K562 (cell line): Measurements from ENCODE around the gene STX2. TPM values are rescaled to one million over a fixed set of nuclear protein-coding genes. Genes with fewer than 3 reads are reported as not detected.

Experiments used
- ASH1L ChIP-seq: fragments of 450-650 bp; IDR thresholded peaks from 2 replicates; pipeline ENCODE4 v1.6.1; 2018; ENCODE audit warnings: borderline replicate concordance, mild to moderate bottlenecking, low read depth; ENCODE audit not compliant: partially characterized antibody
- ATF3 ChIP-seq, 2 experiments: fragments of 450-650 bp in 1 of 2; sonication (generic) in 1 of 2; formaldehyde crosslinking in 1 of 2; IDR thresholded peaks in 1 of 2; conservative IDR thresholded peaks in 1 of 2; 2 replicates each; pipeline versions ENCODE4 v1.6.1 to v1.8.1; 2016 to 2023; ENCODE audit warnings: mild to moderate bottlenecking in 2 of 2, moderate library complexity in 2 of 2, inconsistent platforms in 1 of 2, missing genetic modification reagents in 1 of 2
- CHD2 ChIP-seq: IDR thresholded peaks from 2 replicates; pipeline ENCODE4 v1.6.1; 2011; ENCODE audit warnings: low read depth, low read length
- EGR1 ChIP-seq: fragments of 450-650 bp; conservative IDR thresholded peaks from 2 replicates; pipeline ENCODE4 v1.6.1; 2017; ENCODE audit warnings: mild to moderate bottlenecking
- EP400 ChIP-seq: fragments of 450-650 bp; IDR thresholded peaks from 2 replicates; pipeline ENCODE4 v1.6.1; 2017; ENCODE audit warnings: antibody characterized with exemption, mild to moderate bottlenecking, moderate library complexity
- ETV5 ChIP-seq: sonication (generic); formaldehyde crosslinking; IDR thresholded peaks from 2 replicates; pipeline ENCODE4 v1.4.0; 2020; ENCODE audit warnings: low read depth, mild to moderate bottlenecking, missing genetic modification reagents
- FOSL1 ChIP-seq: fragments of 200-800 bp; sonication (Bioruptor generic); conservative IDR thresholded peaks from 2 replicates; pipeline ENCODE4 v1.6.1; 2016; ENCODE audit warnings: missing genetic modification characterization, missing compliant biosample characterization
- HINFP ChIP-seq: fragments of 450-650 bp; conservative IDR thresholded peaks from 2 replicates; pipeline ENCODE4 v1.6.1; 2016; ENCODE audit warnings: missing genetic modification characterization, low read depth, mild to moderate bottlenecking, control low read depth, missing compliant biosample characterization
- MCM5 ChIP-seq: fragments of 450-650 bp; IDR thresholded peaks from 2 replicates; pipeline ENCODE4 v1.6.1; 2016; ENCODE audit warnings: low read depth
- MXD1 ChIP-seq: fragments of 250-450 bp; sonication (Bioruptor Pico); IDR thresholded peaks from 2 replicates; pipeline ENCODE4 v1.8.0; 2021; ENCODE audit warnings: borderline replicate concordance, mild to moderate bottlenecking, moderate library complexity; ENCODE audit not compliant: poor library complexity, severe bottlenecking
- NCOA2 ChIP-seq, 2 experiments: fragments of 450-650 bp; IDR thresholded peaks; 2 replicates each; pipeline ENCODE4 v1.6.1; 2018; ENCODE audit warnings: mild to moderate bottlenecking in 2 of 2, moderate library complexity in 1 of 2; ENCODE audit not compliant: partially characterized antibody in 2 of 2
- NFRKB ChIP-seq: fragments of 450-650 bp; IDR thresholded peaks from 2 replicates; pipeline ENCODE4 v1.6.1; 2016; ENCODE audit warnings: low read depth
- NKRF ChIP-seq: fragments of 450-650 bp; IDR thresholded peaks from 2 replicates; pipeline ENCODE4 v1.6.1; 2016; ENCODE audit warnings: borderline replicate concordance
- PREB ChIP-seq: sonication (generic); formaldehyde crosslinking; IDR thresholded peaks from 2 replicates; pipeline ENCODE4 v1.8.1; 2023; ENCODE audit warnings: mild to moderate bottlenecking, missing genetic modification reagents
- RUNX1 ChIP-seq: sonication (generic); IDR thresholded peaks from 2 replicates; pipeline ENCODE4 v1.6.1; 2016; ENCODE audit warnings: antibody characterized with exemption, low read depth
- SMAD2 ChIP-seq: fragments of 150-350 bp; IDR thresholded peaks from 2 replicates; pipeline ENCODE4 v1.6.1; 2014; ENCODE audit warnings: low read depth, mild to moderate bottlenecking, low read length
- ZFP36 ChIP-seq: fragments of 150-350 bp; IDR thresholded peaks from 2 replicates; pipeline ENCODE4 v1.6.1; 2018; ENCODE audit warnings: low read length, low read depth; ENCODE audit not compliant: partially characterized antibody
- ZNF143 ChIP-seq: sonication (generic); formaldehyde crosslinking; IDR thresholded peaks from 2 replicates; pipeline ENCODE4 v1.9.0; 2022; ENCODE audit warnings: mild to moderate bottlenecking, missing genetic modification reagents
- ZNF274 ChIP-seq: IDR thresholded peaks from 2 replicates; pipeline ENCODE4 v1.6.1; 2011; ENCODE audit warnings: low read depth, mild to moderate bottlenecking, low read length, moderate library complexity, borderline replicate concordance
- ZNF445 ChIP-seq: fragments of 250-450 bp; sonication (Bioruptor Pico); IDR thresholded peaks from 2 replicates; pipeline ENCODE4 v1.4.0; 2020; ENCODE audit warnings: low read depth, mild to moderate bottlenecking, moderate library complexity
- ZNF780A ChIP-seq: fragments of 250-450 bp; sonication (Bioruptor Pico); IDR thresholded peaks from 2 replicates; pipeline ENCODE4 v1.5.0; 2021; ENCODE audit warnings: mild to moderate bottlenecking
- polyA plus RNA-seq, 8 experiments: library from polyadenylated mRNA; depleted of rRNA in 4 of 8; stranded (reverse) in 5 of 8; unstranded in 3 of 8; fragments of >200 nt; fragmentation: Nextera tagmentation in 2 of 8; fragmentation: Illumina TruSeq in 1 of 8; extraction: Ambion mirVana in 2 of 8; extraction: Trizol in 1 of 8; gene quantifications; 2 replicates each; pipeline versions ENCODE4 v1.2.1 to v1.2.3, GENCODE V29; 2011 to 2014; ENCODE audit warnings: inconsistent platforms in 1 of 8, missing spikeins in 1 of 8
- total RNA-seq, 7 experiments: library from RNA; depleted of rRNA in 6 of 7; stranded (reverse); fragments of >200 nt in 6 of 7; fragmentation: Illumina TruSeq in 2 of 7; extraction: Trizol in 2 of 7; gene quantifications; 2 replicates each; pipeline versions ENCODE4 v1.2.1 to v1.2.3, GENCODE V29; 2011 to 2021; ENCODE audit warnings: low replicate concordance in 1 of 7

Gene STX2
- total and polyA plus RNA-seq, 9 of the 15 experiments (the other 6 are each of a cell fraction or from before 2014, with no cell fraction given) = 22.2 to 54.6 (median 30.8) TPM

- TF ChIP-seq MXD1 (CRISPR knock-in tag) (no peak), ZNF445 (CRISPR knock-in tag) (no peak), ETV5 (CRISPR knock-in tag) (no peak), RUNX1 (no peak), ZNF274 (no peak), SMAD2 (no peak), ZNF143 (CRISPR knock-in tag) (no peak), CHD2 (0 out of 2 replicates have a peak, but pooled peaks have one; percentile 12), FOSL1 (tag) (no peak), MCM5 (no peak), NCOA2 (IDR thresholded peaks at IDR 0.05; ENCODE audit: partially characterized antibody in 2 of 2) (no peak), PREB (CRISPR knock-in tag) (no peak), ZFP36 (no peak), HINFP (tag) (no peak), ASH1L (no peak), ZNF780A (CRISPR knock-in tag) (no peak), NKRF (no peak), NFRKB (no peak), ATF3 (IDR thresholded peaks at IDR 0.05) (peak; percentile 67), ATF3 (CRISPR knock-in tag; conservative IDR thresholded peaks at IDR 0.05) (no peak), EP400 (no peak), EGR1 (no peak)
Observed at GRCh38 chr12:130859161-130859560, 20.1 kb upstream of the STX2 start (continued).
